Body of pancreas (tissue), 4 donors: ENCODE results near the gene RHOBTB3.
A peak's percentile ranks its signal among the peaks of the same experiment; 100 is the strongest.

Source experiments
- POLR2A ChIP-seq, 3 donors: fragments of 450-650 bp; IDR thresholded peaks; one replicate each; pipeline ENCODE4 v1.6.1; 2016; ENCODE audit warnings: antibody characterized with exemption in 3 of 3, mild to moderate bottlenecking in 2 of 3
- TF ChIP-seq, protein P1 (sequence below), 7 experiments: fragments of 450-650 bp in 4 of 7; fragments of 200-600 bp in 3 of 7; sonication (generic) in 3 of 7; IDR thresholded peaks; one replicate each; pipeline ENCODE4 v1.5.1; 2016 to 2019; ENCODE audit warnings: antibody characterized with exemption in 7 of 7

DNA sequence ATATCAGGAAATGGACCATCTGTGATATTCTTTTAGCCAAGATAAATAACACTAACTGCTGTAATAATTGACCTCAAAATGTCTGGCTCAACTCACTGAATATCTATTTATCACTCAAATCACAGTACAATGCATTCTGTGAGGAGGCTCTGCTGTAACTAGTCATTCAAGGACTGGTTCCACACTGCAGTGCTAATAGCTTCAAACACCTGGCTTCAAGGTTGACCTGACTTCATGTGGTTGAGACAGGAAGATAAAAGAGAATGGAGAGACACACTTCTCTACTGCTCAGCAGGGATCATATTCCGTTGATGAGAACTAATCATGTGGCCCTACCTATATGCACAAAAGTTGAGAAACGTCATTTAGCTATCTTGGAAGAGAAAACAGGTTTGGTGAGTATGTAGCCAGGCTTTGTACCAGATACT, 3.4 kb upstream of the RHOBTB3 start:
- TF ChIP-seq, protein P1, sequence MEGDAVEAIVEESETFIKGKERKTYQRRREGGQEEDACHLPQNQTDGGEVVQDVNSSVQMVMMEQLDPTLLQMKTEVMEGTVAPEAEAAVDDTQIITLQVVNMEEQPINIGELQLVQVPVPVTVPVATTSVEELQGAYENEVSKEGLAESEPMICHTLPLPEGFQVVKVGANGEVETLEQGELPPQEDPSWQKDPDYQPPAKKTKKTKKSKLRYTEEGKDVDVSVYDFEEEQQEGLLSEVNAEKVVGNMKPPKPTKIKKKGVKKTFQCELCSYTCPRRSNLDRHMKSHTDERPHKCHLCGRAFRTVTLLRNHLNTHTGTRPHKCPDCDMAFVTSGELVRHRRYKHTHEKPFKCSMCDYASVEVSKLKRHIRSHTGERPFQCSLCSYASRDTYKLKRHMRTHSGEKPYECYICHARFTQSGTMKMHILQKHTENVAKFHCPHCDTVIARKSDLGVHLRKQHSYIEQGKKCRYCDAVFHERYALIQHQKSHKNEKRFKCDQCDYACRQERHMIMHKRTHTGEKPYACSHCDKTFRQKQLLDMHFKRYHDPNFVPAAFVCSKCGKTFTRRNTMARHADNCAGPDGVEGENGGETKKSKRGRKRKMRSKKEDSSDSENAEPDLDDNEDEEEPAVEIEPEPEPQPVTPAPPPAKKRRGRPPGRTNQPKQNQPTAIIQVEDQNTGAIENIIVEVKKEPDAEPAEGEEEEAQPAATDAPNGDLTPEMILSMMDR (IDR thresholded peaks at IDR 0.05) = no peak
- peak in 2 of 3 donors; percentile 70 to 74 for TF ChIP-seq POLR2A (IDR thresholded peaks at IDR 0.05)
